GM23338 (cell line): Measurements from ENCODE around the gene NFKBIA. TPM values are rescaled to one million over a fixed set of nuclear protein-coding genes. Genes with fewer than 3 reads are reported as not detected.
"Not testable (repeated sequence)": the region's sequence is repeated elsewhere in the genome, so short reads cannot be mapped to it uniquely, and the experiment has no call there.

ENCODE experiments used
- ATAC-seq: fragments of 200-7000 bp; cut with Tn5 transposase; 3 replicates; pipeline ENCODE4 v1.9.1; 2020
- DNase-seq: peaks from one replicate; pipeline ENCODE4 v3.0.0-alpha.2; 2015; ENCODE audit warnings: low spot score
- H2AFZ ChIP-seq: fragments of 200-600 bp; sonication (generic); 2 replicates; pipeline ENCODE4 v1.8.0; 2016; ENCODE audit warnings: antibody characterized with exemption, mild to moderate bottlenecking, moderate library complexity
- H3F3A ChIP-seq: fragments of 200-600 bp; sonication (generic); replicated peaks from 2 replicates; pipeline ENCODE4 v1.8.0; 2017; ENCODE audit warnings: antibody characterized with exemption, mixed run types, low read depth
- H3K27ac ChIP-seq: fragments of 200-600 bp; sonication (generic); 2 replicates; pipeline ENCODE4 v1.6.1; 2016; ENCODE audit warnings: low read depth
- H3K27me3 ChIP-seq: fragments of 200-600 bp; sonication (generic); 2 replicates; pipeline ENCODE4 v1.8.0; 2016; ENCODE audit warnings: mild to moderate bottlenecking, mixed run types, moderate library complexity; ENCODE audit not compliant: insufficient read depth
- H3K36me3 ChIP-seq: fragments of 200-600 bp; sonication (generic); 2 replicates; pipeline ENCODE4 v1.8.0; 2016; ENCODE audit warnings: mild to moderate bottlenecking; ENCODE audit not compliant: insufficient read depth
- H3K4me1 ChIP-seq: fragments of 200-600 bp; sonication (generic); 2 replicates; pipeline ENCODE4 v1.8.0; 2016; ENCODE audit warnings: mild to moderate bottlenecking, moderate library complexity; ENCODE audit not compliant: insufficient read depth
- H3K4me2 ChIP-seq: fragments of 200-600 bp; sonication (generic); 2 replicates; pipeline ENCODE4 v1.7.1; 2017; ENCODE audit warnings: mixed run types
- H3K4me3 ChIP-seq: fragments of 200-600 bp; sonication (generic); 2 replicates; pipeline ENCODE4 v1.6.1; 2016; ENCODE audit warnings: mixed run types
- H3K79me2 ChIP-seq: fragments of 200-600 bp; sonication (generic); replicated peaks from 2 replicates; pipeline ENCODE4 v1.8.0; 2017; ENCODE audit warnings: mild to moderate bottlenecking; ENCODE audit not compliant: insufficient read depth
- H3K9me2 ChIP-seq: fragments of 200-600 bp; sonication (generic); 2 replicates; pipeline ENCODE4 v1.8.0; 2017; ENCODE audit not compliant: insufficient read depth
- H4K20me1 ChIP-seq: fragments of 200-600 bp; sonication (generic); replicated peaks from 2 replicates; pipeline ENCODE4 v1.8.0; 2017; ENCODE audit warnings: mild to moderate bottlenecking; ENCODE audit not compliant: insufficient read depth
- H3K27ac Mint-ChIP-seq: 2 replicates; pipeline ENCODE4 v1.8.0; 2020; ENCODE audit warnings: inconsistent platforms, mild to moderate bottlenecking, moderate library complexity, mixed read lengths
- H3K27me3 Mint-ChIP-seq: 3 replicates; pipeline ENCODE4 v1.8.0; 2022; ENCODE audit warnings: low read depth, mild to moderate bottlenecking, moderate library complexity, mixed read lengths, inconsistent platforms; ENCODE audit not compliant: insufficient read depth, poor library complexity
- H3K36me3 Mint-ChIP-seq: 3 replicates; pipeline ENCODE4 v1.8.0; 2021; ENCODE audit warnings: low read depth, mild to moderate bottlenecking, inconsistent platforms, moderate library complexity, mixed read lengths
- H3K4me1 Mint-ChIP-seq: 3 replicates; pipeline ENCODE4 v1.8.0; 2020; ENCODE audit warnings: mild to moderate bottlenecking, inconsistent platforms, mixed read lengths
- H3K4me3 Mint-ChIP-seq: 3 replicates; pipeline ENCODE4 v1.8.0; 2021; ENCODE audit warnings: moderate library complexity, mild to moderate bottlenecking, inconsistent platforms, mixed read lengths
- H3K9me3 Mint-ChIP-seq: 3 replicates; pipeline ENCODE4 v1.8.0; 2020; ENCODE audit warnings: moderate library complexity, mild to moderate bottlenecking, inconsistent platforms, mixed read lengths
- CREB1 ChIP-seq: fragments of 250-450 bp; sonication (Bioruptor Pico); IDR thresholded peaks from 2 replicates; pipeline ENCODE4 v1.5.0; 2020; ENCODE audit warnings: low read depth, mild to moderate bottlenecking, moderate library complexity
- CTCF ChIP-seq, 2 experiments: fragments of 200-600 bp in 1 of 2; sonication (generic) in 1 of 2; conservative IDR thresholded peaks; 2 replicates each; pipeline versions ENCODE4 v1.5.1 to v1.6.1; 2016 to 2017; ENCODE audit warnings: antibody characterized with exemption in 2 of 2, low read depth in 2 of 2, mild to moderate bottlenecking in 2 of 2, moderate library complexity in 1 of 2
- ETS1 ChIP-seq: IDR thresholded peaks from 2 replicates; pipeline ENCODE4 v1.6.1; 2016; ENCODE audit warnings: antibody characterized with exemption
- EZH2phosphoT487 ChIP-seq: fragments of 200-600 bp; sonication (generic); IDR thresholded peaks from one replicate; pipeline ENCODE4 v1.8.1; 2018; ENCODE audit warnings: antibody characterized with exemption; ENCODE audit not compliant: unreplicated experiment
- JUNB ChIP-seq: IDR thresholded peaks from one replicate; pipeline ENCODE4 v1.6.1; 2016; ENCODE audit warnings: antibody characterized with exemption; ENCODE audit not compliant: unreplicated experiment
- POLR2AphosphoS5 ChIP-seq: IDR thresholded peaks from 2 replicates; pipeline ENCODE4 v1.6.1; 2016; ENCODE audit warnings: antibody characterized with exemption, low read depth
- REST ChIP-seq: IDR thresholded peaks from one replicate; pipeline ENCODE4 v1.6.1; 2018; ENCODE audit warnings: antibody characterized with exemption; ENCODE audit not compliant: unreplicated experiment
- STAT1 ChIP-seq: IDR thresholded peaks from one replicate; pipeline ENCODE4 v1.6.1; 2016; ENCODE audit warnings: antibody characterized with exemption; ENCODE audit not compliant: unreplicated experiment
- ZNF114 ChIP-seq: fragments of 250-450 bp; sonication (Bioruptor Pico); IDR thresholded peaks from 2 replicates; pipeline ENCODE4 v1.5.0; 2020; ENCODE audit warnings: mild to moderate bottlenecking, moderate library complexity
- ZNF331 ChIP-seq: fragments of 250-450 bp; sonication (Bioruptor Pico); IDR thresholded peaks from 2 replicates; pipeline ENCODE4 v1.5.0; 2020; ENCODE audit warnings: low read depth, mild to moderate bottlenecking, moderate library complexity
- polyA plus RNA-seq: library from polyadenylated mRNA; unstranded; fragments of >200 nt; fragmentation: Nextera tagmentation; extraction: Ambion mirVana; gene quantifications from 2 replicates; pipeline ENCODE4 v1.2.1, GENCODE V29; 2016
- total RNA-seq: library from RNA; depleted of rRNA; stranded (reverse); fragments of >200 nt; shearing (Covaris generic); gene quantifications from 2 replicates; pipeline ENCODE4 v1.2.3, GENCODE V29; 2014

NFKBIA gene
- total and polyA plus RNA-seq, 2 experiments from 2014 or later: 33.4 to 41.3 TPM

GRCh38 chr14:35355981-35356841, 48.3 kb downstream of the NFKBIA start (continued):
- TF ChIP-seq ETS1: no peak
- no peak for TF ChIP-seq JUNB
- no peak for TF ChIP-seq CREB1 (CRISPR knock-in tag)

GRCh38 chr14:35355235-35355634, 49.3 kb downstream of the NFKBIA start:
- H3K27me3 ChIP-seq, H3K4me2 ChIP-seq, H3K27me3 Mint-ChIP-seq, H3F3A ChIP-seq, H3K27ac Mint-ChIP-seq, DNase-seq, H4K20me1 ChIP-seq, H3K4me1 ChIP-seq, H3K4me3 ChIP-seq, H3K4me3 Mint-ChIP-seq, H3K79me2 ChIP-seq, ATAC-seq, H2AFZ ChIP-seq, H3K36me3 Mint-ChIP-seq, H3K9me2 ChIP-seq, H3K9me3 Mint-ChIP-seq, H3K27ac ChIP-seq, H3K36me3 ChIP-seq: not testable (repeated sequence)
- peaks cover 14% of the 10 kb centered on the region for H3K4me1 Mint-ChIP-seq

- ATAC-seq (no peak), DNase-seq (no peak)
- 0 out of 2 replicates have a peak overlapping the region, but pooled peaks have one; percentile 38 for H2AFZ ChIP-seq
- no peak overlapping the region for H3K4me3 ChIP-seq
- Mint-ChIP-seq H3K27me3 (peaks cover 3% of the 10 kb centered on the region), H3K9me3 (no peaks in the 10 kb centered on the region; the same call in 2 of the 3 replicates), H3K36me3 (no peaks in the 10 kb centered on the region), H3K4me1 (peaks cover 19% of the 10 kb centered on the region), H3K4me3 (no peak overlapping the region), H3K27ac (no peak overlapping the region)
- no peaks in the 10 kb centered on the region for H3K9me2 ChIP-seq
- H3K4me2 ChIP-seq: no peak overlapping the region
- H4K20me1 ChIP-seq: no peaks in the 10 kb centered on the region
- H3K36me3 ChIP-seq: no peaks in the 10 kb centered on the region
- peaks cover 13% of the 10 kb centered on the region for H3K4me1 ChIP-seq
- H3K27me3 ChIP-seq: no peaks in the 10 kb centered on the region
- H3K27ac ChIP-seq: no peak overlapping the region
- H3K79me2 ChIP-seq: no peaks in the 10 kb centered on the region
- H3F3A ChIP-seq: no peaks in the 10 kb centered on the region
- TF ChIP-seq CTCF (conservative IDR thresholded peaks at IDR 0.05; ENCODE audit: low read depth in 2 of 2): no peak
- no peak for TF ChIP-seq CREB1 (CRISPR knock-in tag)
- no peak for TF ChIP-seq ZNF114 (CRISPR knock-in tag)
- no peak for TF ChIP-seq STAT1
- TF ChIP-seq POLR2AphosphoS5: no peak
- TF ChIP-seq JUNB: no peak
- no peak for TF ChIP-seq REST
- no peak for TF ChIP-seq EZH2phosphoT487
- TF ChIP-seq ZNF331 (CRISPR knock-in tag): no peak
Observed at GRCh38 chr14:35353409-35354172, 51.0 kb downstream of the NFKBIA start.
